NK-92 (cell line): Measurements from ENCODE around the gene COL4A5.

ENCODE experiments used
- DNase-seq: peaks from one replicate; lab custom pipeline; 2025; ENCODE audit not compliant: unreplicated experiment; lab: John Stamatoyannopoulos, UW

COL4A5 gene

GRCh38 chrX:108640817-108641216, 201.2 kb downstream of the COL4A5 start:
- DNase-seq = no peak

- no peak for DNase-seq
Observed at GRCh38 chrX:108641589-108642272, 202.1 kb downstream of the COL4A5 start.

GRCh38 chrX:108642273-108642628, 202.6 kb downstream of the COL4A5 start:
- no peak for DNase-seq

- DNase-seq = no peak
Observed at GRCh38 chrX:108664701-108665100, 225.1 kb downstream of the COL4A5 start.

GRCh38 chrX:108666101-108666500, 226.5 kb downstream of the COL4A5 start:
- DNase-seq = no peak

GRCh38 chrX:108671526-108671925, 231.9 kb downstream of the COL4A5 start:
- no peak for DNase-seq

- DNase-seq = no peak
Observed at GRCh38 chrX:108696690-108697089, 257.1 kb downstream of the COL4A5 start.

GRCh38 chrX:108699368-108699767, 259.7 kb downstream of the COL4A5 start:
- DNase-seq = no peak

- no peak for DNase-seq
Observed at GRCh38 chrX:108701633-108702032, 262.0 kb downstream of the COL4A5 start.

GRCh38 chrX:108702530-108702929, 262.9 kb downstream of the COL4A5 start:
- no peak for DNase-seq

- DNase-seq = no peak
Observed at GRCh38 chrX:108704839-108705238, 265.2 kb downstream of the COL4A5 start.

- no peak for DNase-seq
Observed at GRCh38 chrX:108712886-108713285, 273.2 kb downstream of the COL4A5 start.

GRCh38 chrX:108722561-108722960, 282.9 kb downstream of the COL4A5 start:
- DNase-seq = no peak

- no peak for DNase-seq
Observed at GRCh38 chrX:108726748-108727147, 287.1 kb downstream of the COL4A5 start.

- no peak for DNase-seq
Observed at GRCh38 chrX:108731153-108731552, 291.5 kb downstream of the COL4A5 start.

- DNase-seq = no peak
Observed at GRCh38 chrX:108732630-108733321, 293.1 kb downstream of the COL4A5 start.

- no peak for DNase-seq
Observed at GRCh38 chrX:108734426-108734825, 294.8 kb downstream of the COL4A5 start.

- DNase-seq = no peak
Observed at GRCh38 chrX:108735091-108735678, 295.5 kb downstream of the COL4A5 start.

GRCh38 chrX:108735679-108736508, 296.3 kb downstream of the COL4A5 start:
- DNase-seq = no peak

- DNase-seq = no peak
Observed at GRCh38 chrX:108736509-108737479, 297.2 kb downstream of the COL4A5 start, which contains the start of gene IRS4. TSS of gene IRS4 (minus strand) at chrX:108736563.
